Right atrium auricular region (tissue), 2 donors: ENCODE measurements around the gene ADCY3. TPM values are rescaled to one million over a fixed set of nuclear protein-coding genes. Genes with fewer than 3 reads are reported as not detected.

Experiments used
- DNase-seq: peaks from one replicate; pipeline ENCODE4 v3.0.0-alpha.2; 2019; ENCODE audit warnings: low spot score
- H3K27ac ChIP-seq, 2 donors: fragments of 200-600 bp; sonication (generic); 1 replicate in 1 of 2; 2 replicates in 1 of 2; pipeline ENCODE4 v1.5.1; 2016 to 2019
- H3K27me3 ChIP-seq, 2 donors: fragments of 200-600 bp; sonication (generic); one replicate each; pipeline versions ENCODE4 v1.5.1 to v1.6.0; 2017 to 2019
- H3K36me3 ChIP-seq: fragments of 200-600 bp; sonication (generic); one replicate; pipeline ENCODE4 v1.5.1; 2016
- H3K4me1 ChIP-seq, 2 donors: fragments of 200-600 bp; sonication (generic); one replicate each; pipeline versions ENCODE4 v1.5.1 to v1.6.0; 2017 to 2019
- H3K4me3 ChIP-seq, 2 donors: fragments of 200-600 bp; sonication (generic); 1 replicate in 1 of 2; 2 replicates in 1 of 2; pipeline ENCODE4 v1.5.1; 2017 to 2019; ENCODE audit warnings: mild to moderate bottlenecking in 1 of 2, moderate library complexity in 1 of 2
- H3K9me3 ChIP-seq, 2 donors: fragments of 200-600 bp; sonication (generic); one replicate each; pipeline ENCODE4 v1.5.1; 2019
- CTCF ChIP-seq, 2 donors: fragments of 200-600 bp; sonication (generic); IDR thresholded peaks; one replicate each; pipeline ENCODE4 v1.5.1; 2019; ENCODE audit warnings: antibody characterized with exemption in 2 of 2
- total RNA-seq, 2 donors: library from RNA; depleted of rRNA; stranded (reverse); fragments of >200 nt; gene quantifications; one replicate each; pipeline ENCODE4 v1.1.0, GENCODE V29; 2016

ADCY3 gene
- total RNA-seq, 2 donors from 2014 or later: 14.1 to 28.4 TPM

GRCh38 chr2:24925815-24926214 lies 5.8 kb upstream of the ADCY3 start:
- Histone ChIP-seq H3K4me1 (peaks cover 0 to 20% of the 10 kb centered on the region in 2 donors), H3K27me3 (no peaks in the 10 kb centered on the region), H3K4me3 (no peak overlapping the region), H3K36me3 (no peaks in the 10 kb centered on the region), H3K27ac (no peak overlapping the region), H3K9me3 (no peaks in the 10 kb centered on the region)
- no peak for DNase-seq
- no peak for TF ChIP-seq CTCF (IDR thresholded peaks at IDR 0.05)

- Histone ChIP-seq H3K27ac (no peak overlapping the region), H3K36me3 (no peaks in the 10 kb centered on the region), H3K4me3 (no peak overlapping the region), H3K27me3 (no peaks in the 10 kb centered on the region), H3K9me3 (no peaks in the 10 kb centered on the region), H3K4me1 (peaks cover 0 to 21% of the 10 kb centered on the region in 2 donors)
- DNase-seq: no peak
- no peak for TF ChIP-seq CTCF (IDR thresholded peaks at IDR 0.05)
Measured at GRCh38 chr2:24924732-24925131, 4.7 kb upstream of the ADCY3 start.

GRCh38 chr2:24924266-24924665 lies 4.2 kb upstream of the ADCY3 start:
- H3K4me1 ChIP-seq: peaks cover 0 to 24% of the 10 kb centered on the region in 2 donors
- no peak overlapping the region for H3K27ac ChIP-seq
- DNase-seq: no peak
- no peak overlapping the region for H3K4me3 ChIP-seq
- no peaks in the 10 kb centered on the region for H3K27me3 ChIP-seq
- H3K9me3 ChIP-seq: no peaks in the 10 kb centered on the region
- H3K36me3 ChIP-seq: no peaks in the 10 kb centered on the region
- no peak for TF ChIP-seq CTCF (IDR thresholded peaks at IDR 0.05)

- Histone ChIP-seq H3K27me3 (no peaks in the 10 kb centered on the region), H3K27ac (no peak overlapping the region), H3K36me3 (no peaks in the 10 kb centered on the region), H3K4me3 (no peak overlapping the region), H3K4me1 (peaks cover 0 to 35% of the 10 kb centered on the region in 2 donors), H3K9me3 (no peaks in the 10 kb centered on the region)
- no peak for TF ChIP-seq CTCF (IDR thresholded peaks at IDR 0.05)
- no peak for DNase-seq
Measured at GRCh38 chr2:24923106-24923505, 3.1 kb upstream of the ADCY3 start.

- Histone ChIP-seq H3K27ac (no peak overlapping the region), H3K9me3 (no peaks in the 10 kb centered on the region), H3K27me3 (no peaks in the 10 kb centered on the region)
Measured at GRCh38 chr2:24922556-24922955, 2.5 kb upstream of the ADCY3 start.

More at GRCh38 chr2:24922556-24922955, 2.5 kb upstream of the ADCY3 start:
- DNase-seq: no peak
- no peak for TF ChIP-seq CTCF (IDR thresholded peaks at IDR 0.05)
- H3K36me3 ChIP-seq: no peaks in the 10 kb centered on the region
- H3K4me1 ChIP-seq: peaks cover 0 to 35% of the 10 kb centered on the region in 2 donors
- H3K4me3 ChIP-seq: no peak overlapping the region
